Smooth muscle cell (in vitro differentiated cells): ENCODE data around the gene MAPK8. TPM values are rescaled to one million over a fixed set of nuclear protein-coding genes. Genes with fewer than 3 reads are reported as not detected.
"Not testable (repeated sequence)": the region's sequence is repeated elsewhere in the genome, so short reads cannot be mapped to it uniquely, and the experiment has no call there.

ENCODE experiments used
- DNase-seq: peaks from one replicate; lab custom pipeline; 2025; ENCODE audit not compliant: unreplicated experiment; lab: John Stamatoyannopoulos, UW
- H2AFZ ChIP-seq: fragments of 200-600 bp; sonication (generic); 2 replicates; pipeline ENCODE4 v1.6.0; 2016; ENCODE audit warnings: antibody characterized with exemption, low read depth, mild to moderate bottlenecking
- H3F3A ChIP-seq: fragments of 200-600 bp; sonication (generic); 2 replicates; pipeline ENCODE4 v1.6.0; 2017; ENCODE audit warnings: antibody characterized with exemption, low read depth
- H3K27ac ChIP-seq: fragments of 200-600 bp; sonication (generic); 2 replicates; pipeline ENCODE4 v1.5.1; 2016; ENCODE audit warnings: low read depth, mild to moderate bottlenecking
- H3K27me3 ChIP-seq: fragments of 200-600 bp; sonication (generic); 2 replicates; pipeline ENCODE4 v1.6.1; 2016; ENCODE audit warnings: low read depth, mild to moderate bottlenecking
- H3K36me3 ChIP-seq: fragments of 200-600 bp; sonication (generic); 2 replicates; pipeline ENCODE4 v1.5.1; 2016; ENCODE audit warnings: low read depth
- H3K4me1 ChIP-seq: fragments of 200-600 bp; sonication (generic); 2 replicates; pipeline ENCODE4 v1.5.1; 2016; ENCODE audit warnings: low read depth
- H3K4me2 ChIP-seq: fragments of 200-600 bp; sonication (generic); 2 replicates; pipeline ENCODE4 v1.6.0; 2016; ENCODE audit warnings: mild to moderate bottlenecking
- H3K4me3 ChIP-seq: fragments of 200-600 bp; sonication (generic); 2 replicates; pipeline ENCODE4 v1.5.1; 2016; ENCODE audit warnings: mild to moderate bottlenecking
- H3K79me2 ChIP-seq: fragments of 200-600 bp; sonication (generic); 2 replicates; pipeline ENCODE4 v1.6.0; 2016; ENCODE audit warnings: low read depth, mild to moderate bottlenecking
- H3K9ac ChIP-seq: fragments of 200-600 bp; sonication (generic); 2 replicates; pipeline ENCODE4 v1.6.0; 2016; ENCODE audit warnings: low read depth
- H3K9me3 ChIP-seq: fragments of 200-600 bp; sonication (generic); replicated peaks from 2 replicates; pipeline ENCODE4 v1.5.1; 2016; ENCODE audit warnings: low read depth
- H4K20me1 ChIP-seq: fragments of 200-600 bp; sonication (generic); 2 replicates; pipeline ENCODE4 v1.6.0; 2016; ENCODE audit warnings: low read depth
- CTCF ChIP-seq: fragments of 200-600 bp; sonication (generic); IDR thresholded peaks from 2 replicates; pipeline ENCODE4 v1.5.1; 2017; ENCODE audit warnings: borderline replicate concordance, mild to moderate bottlenecking, antibody characterized with exemption; ENCODE audit not compliant: insufficient read depth, poor library complexity, severe bottlenecking
- WGBS: methylation state at CpG from one replicate; pipeline ENCODE4 v1.1.7; 2016; ENCODE audit warnings: low lambda C conversion rate; 5-methylcytosine and 5-hydroxymethylcytosine counted together
- polyA plus RNA-seq: library from polyadenylated mRNA; unstranded; fragments of >200 nt; fragmentation: Nextera tagmentation; extraction: Ambion mirVana; gene quantifications from 2 replicates; pipeline ENCODE4 v1.2.1, GENCODE V29; 2016
- total RNA-seq: library from RNA; depleted of rRNA; stranded (reverse); fragments of >200 nt; gene quantifications from 2 replicates; pipeline ENCODE4 v1.2.3, GENCODE V29; 2014

Gene MAPK8
- total and polyA plus RNA-seq, 2 experiments from 2014 or later: 13.1 to 45.5 TPM

GRCh38 chr10:48418189-48418788 is 111.8 kb downstream of the MAPK8 start:
- Histone ChIP-seq H3F3A (no peaks in the 10 kb centered on the region), H3K79me2 (no peaks in the 10 kb centered on the region), H3K4me3 (no peak overlapping the region), H4K20me1 (peaks cover 5% of the 10 kb centered on the region), H3K27me3 (no peaks in the 10 kb centered on the region), H2AFZ (no peak overlapping the region), H3K36me3 (no peaks in the 10 kb centered on the region), H3K9ac (no peak overlapping the region), H3K4me1 (no peaks in the 10 kb centered on the region), H3K27ac (peak overlapping the region; percentile 53), H3K4me2 (no peak overlapping the region), H3K9me3 (no peaks in the 10 kb centered on the region)
- no peak for DNase-seq
- 73% methylated on average over 5 of the region's 5 CpGs for WGBS
- no peak for TF ChIP-seq CTCF

- peaks cover 12% of the 10 kb centered on the region for H4K20me1 ChIP-seq
- no peak for DNase-seq
- H3K36me3 ChIP-seq: no peaks in the 10 kb centered on the region
- no peaks in the 10 kb centered on the region for H3F3A ChIP-seq
- no peak overlapping the region for H3K4me3 ChIP-seq
- H2AFZ ChIP-seq: no peak overlapping the region
- H3K4me1 ChIP-seq: no peaks in the 10 kb centered on the region
- no peak for TF ChIP-seq CTCF
- no peak overlapping the region for H3K27ac ChIP-seq
- no peak overlapping the region for H3K9ac ChIP-seq
- H3K9me3 ChIP-seq: no peaks in the 10 kb centered on the region
- no peaks in the 10 kb centered on the region for H3K79me2 ChIP-seq
- H3K4me2 ChIP-seq: no peak overlapping the region
- H3K27me3 ChIP-seq: no peaks in the 10 kb centered on the region
- WGBS: 96% methylated on average over 4 of the region's 4 CpGs
Measured at GRCh38 chr10:48419714-48420113, 113.2 kb downstream of the MAPK8 start.

GRCh38 chr10:48421862-48422261 is 115.4 kb downstream of the MAPK8 start:
- 100% methylated on average over 2 of the region's 2 CpGs for WGBS
- not testable (repeated sequence) for H3K27ac ChIP-seq, H3F3A ChIP-seq, H2AFZ ChIP-seq, H3K9ac ChIP-seq, H3K27me3 ChIP-seq, H3K9me3 ChIP-seq, H3K4me2 ChIP-seq, H3K4me1 ChIP-seq, DNase-seq, H3K36me3 ChIP-seq, H3K4me3 ChIP-seq, H3K79me2 ChIP-seq
- H4K20me1 ChIP-seq: peaks cover 12% of the 10 kb centered on the region

GRCh38 chr10:48423884-48424283 is 117.4 kb downstream of the MAPK8 start:
- Histone ChIP-seq H3K36me3 (no peaks in the 10 kb centered on the region), H3K79me2 (no peaks in the 10 kb centered on the region), H3K9me3 (no peaks in the 10 kb centered on the region), H3K9ac (no peak overlapping the region), H2AFZ (no peak overlapping the region), H3K4me3 (no peak overlapping the region), H3K4me2 (no peak overlapping the region), H3F3A (no peaks in the 10 kb centered on the region), H4K20me1 (peaks cover 7% of the 10 kb centered on the region), H3K27me3 (no peaks in the 10 kb centered on the region), H3K27ac (no peak overlapping the region), H3K4me1 (no peaks in the 10 kb centered on the region)
- no peak for TF ChIP-seq CTCF
- 83% methylated on average over 4 of the region's 4 CpGs for WGBS
- DNase-seq: no peak
